HCT116 (cell line): Measurements from ENCODE around the gene CNPY1. TPM values are rescaled to one million over a fixed set of nuclear protein-coding genes. Genes with fewer than 3 reads are reported as not detected.

Experiments
- ATAC-seq: fragments of 200-7000 bp; cut with Tn5 transposase; 2 replicates; pipeline ENCODE4 v1.9.1; 2020; ENCODE audit warnings: mild to moderate bottlenecking, moderate library complexity
- BruUV-seq: library from RNA; stranded (reverse); fragments of 400-500 nt; replicated peaks from 2 replicates; lab custom pipeline; 2021; lab: Mats Ljungman, UMichigan
- CTCF ChIA-PET: fragments of 300-600 bp; sonication (Branson Sonifier 250); formaldehyde crosslinking; loops from one replicate; lab custom pipeline; 2021; ENCODE audit warnings: antibody characterized with exemption; lab: Charles Lee
- POLR2A ChIA-PET: fragments of 300-600, 350-600 bp; sonication (Branson Sonifier 250); formaldehyde crosslinking; loops from one replicate; lab custom pipeline; 2021; ENCODE audit warnings: antibody characterized with exemption; lab: Charles Lee
- RAD21 ChIA-PET, 2 experiments: fragments of 300-600 bp; sonication (Branson Sonifier 250); formaldehyde crosslinking; loops; one replicate each; lab custom pipeline; 2023; ENCODE audit warnings: low total read pairs in 2 of 2; ENCODE audit not compliant: uncharacterized antibody in 2 of 2, unreplicated experiment in 2 of 2, low non-redundant PET in 1 of 2; lab: Charles Lee
- DNase-seq: peaks from one replicate; pipeline ENCODE4 v3.0.0-alpha.2; 2010; ENCODE audit warnings: low read depth, low spot score
- H2AFZ ChIP-seq: fragments of 200-600 bp; shearing (Covaris generic), sonication (generic); 2 replicates; pipeline ENCODE4 v1.6.1; 2017; ENCODE audit warnings: low read depth, mixed run types, mixed read lengths, antibody characterized with exemption, low read length; ENCODE audit not compliant: poor library complexity, severe bottlenecking
- H3K27ac ChIP-seq: 2 replicates; pipeline ENCODE4 v1.5.1; 2012; ENCODE audit warnings: low read depth, low read length
- H3K27me3 ChIP-seq: fragments of 200-600 bp; sonication (generic); 2 replicates; pipeline ENCODE4 v1.6.1; 2016; ENCODE audit warnings: mixed run types, low read length, mixed read lengths; ENCODE audit not compliant: insufficient read depth
- H3K36me3 ChIP-seq, 2 experiments: fragments of 200-500 bp in 1 of 2; fragments of 200-600 bp in 1 of 2; sonication (Bioruptor generic) in 1 of 2; sonication (generic) in 1 of 2; 2 replicates each; pipeline versions ENCODE4 v1.5.1 to v1.6.1; 2014 to 2016; ENCODE audit warnings: low read length in 2 of 2, inconsistent platforms in 1 of 2, mixed read lengths in 1 of 2, mixed run types in 1 of 2; ENCODE audit not compliant: insufficient read depth in 2 of 2, control insufficient read depth in 1 of 2
- H3K4me1 ChIP-seq, 2 experiments: fragments of 200-600 bp in 1 of 2; sonication (generic) in 1 of 2; 2 replicates each; pipeline versions ENCODE4 v1.5.1 to v1.6.1; 2012 to 2017; ENCODE audit warnings: low read length in 2 of 2, inconsistent platforms in 1 of 2, mild to moderate bottlenecking in 1 of 2, mixed read lengths in 1 of 2, mixed run types in 1 of 2, moderate library complexity in 1 of 2; ENCODE audit not compliant: insufficient read depth in 2 of 2, control insufficient read depth in 1 of 2
- H3K4me2 ChIP-seq: fragments of 200-600 bp; sonication (generic); 2 replicates; pipeline ENCODE4 v1.6.1; 2017; ENCODE audit warnings: mixed run types, low read length, mixed read lengths
- H3K4me3 ChIP-seq, 2 experiments: fragments of 200-600 bp in 1 of 2; sonication (generic) in 1 of 2; replicated peaks in 1 of 2; 2 replicates each; pipeline ENCODE4 v1.5.1; 2011 to 2016; ENCODE audit warnings: low read length in 2 of 2, control low read depth in 1 of 2, low read depth in 1 of 2, mild to moderate bottlenecking in 1 of 2, mixed read lengths in 1 of 2, mixed run types in 1 of 2
- H3K79me2 ChIP-seq: fragments of 200-600 bp; sonication (generic); 2 replicates; pipeline ENCODE4 v1.6.1; 2017; ENCODE audit warnings: mild to moderate bottlenecking, mixed run types, low read length, moderate library complexity, mixed read lengths; ENCODE audit not compliant: insufficient read depth
- H3K9ac ChIP-seq: fragments of 200-600 bp; sonication (generic); 2 replicates; pipeline ENCODE4 v1.6.1; 2016; ENCODE audit warnings: low read length, mixed read lengths
- H3K9me2 ChIP-seq: fragments of 200-600 bp; sonication (generic), shearing (Covaris generic); 2 replicates; pipeline ENCODE4 v1.6.1; 2017; ENCODE audit warnings: mixed run types, mild to moderate bottlenecking, moderate library complexity; ENCODE audit not compliant: insufficient read depth
- H3K9me3 ChIP-seq, 2 experiments: fragments of 200-500 bp in 1 of 2; fragments of 200-600 bp in 1 of 2; sonication (Bioruptor generic) in 1 of 2; sonication (generic) in 1 of 2; 2 replicates each; pipeline ENCODE4 v1.6.1; 2014 to 2017; ENCODE audit warnings: low read length in 2 of 2, mixed read lengths in 2 of 2, inconsistent platforms in 1 of 2, low read depth in 1 of 2, mild to moderate bottlenecking in 1 of 2, mixed run types in 1 of 2, moderate library complexity in 1 of 2; ENCODE audit not compliant: control insufficient read depth in 1 of 2, insufficient read depth in 1 of 2
- H4K20me1 ChIP-seq: fragments of 200-600 bp; sonication (generic), shearing (Covaris generic); 2 replicates; pipeline ENCODE4 v1.6.1; 2017; ENCODE audit warnings: mixed run types, mild to moderate bottlenecking, moderate library complexity; ENCODE audit not compliant: insufficient read depth
- ELF1 ChIP-seq: IDR thresholded peaks from 2 replicates; pipeline ENCODE4 v1.6.1; 2012; ENCODE audit warnings: low read depth, borderline replicate concordance
- EZH2 ChIP-seq: fragments of 200-600 bp; sonication (generic); IDR thresholded peaks from 2 replicates; pipeline ENCODE4 v1.6.1; 2017; ENCODE audit warnings: antibody characterized with exemption, mixed run types
- FOSL1 ChIP-seq: IDR thresholded peaks from 2 replicates; pipeline ENCODE4 v1.6.1; 2012; ENCODE audit warnings: low read depth
- POLR2AphosphoS5 ChIP-seq: IDR thresholded peaks from 2 replicates; pipeline ENCODE4 v1.6.1; 2011; ENCODE audit warnings: mild to moderate bottlenecking, low read depth, low read length, moderate library complexity
- TCF7L2 ChIP-seq: IDR thresholded peaks from 2 replicates; pipeline ENCODE4 v1.7.0; 2011; ENCODE audit warnings: borderline replicate concordance, inconsistent platforms; ENCODE audit not compliant: insufficient read depth, insufficient read length; ENCODE audit errors: extremely low read depth
- intact Hi-C: fragments of 100-400 bp; cut with micrococcal nuclease; formaldehyde crosslinking; loops from 2 replicates; pipeline ENCODE4 v1.10.0; 2022
- total RNA-seq: library from RNA; stranded (reverse); gene quantifications from one replicate; pipeline ENCODE4 v1.2.1, GENCODE V29; 2021; ENCODE audit not compliant: unreplicated experiment
- TF ChIP-seq, protein P1 (sequence below): IDR thresholded peaks from 2 replicates; pipeline ENCODE4 v1.6.1; 2012; ENCODE audit warnings: low read depth
- TF ChIP-seq, protein P2 (sequence below): IDR thresholded peaks from 2 replicates; pipeline ENCODE4 v1.6.1; 2011; ENCODE audit warnings: mild to moderate bottlenecking, low read length, moderate library complexity; ENCODE audit not compliant: insufficient replicate concordance; ENCODE audit errors: extremely low read depth

Gene CNPY1
- total RNA-seq, 1 experiment from 2014 or later: not detected

DNA sequence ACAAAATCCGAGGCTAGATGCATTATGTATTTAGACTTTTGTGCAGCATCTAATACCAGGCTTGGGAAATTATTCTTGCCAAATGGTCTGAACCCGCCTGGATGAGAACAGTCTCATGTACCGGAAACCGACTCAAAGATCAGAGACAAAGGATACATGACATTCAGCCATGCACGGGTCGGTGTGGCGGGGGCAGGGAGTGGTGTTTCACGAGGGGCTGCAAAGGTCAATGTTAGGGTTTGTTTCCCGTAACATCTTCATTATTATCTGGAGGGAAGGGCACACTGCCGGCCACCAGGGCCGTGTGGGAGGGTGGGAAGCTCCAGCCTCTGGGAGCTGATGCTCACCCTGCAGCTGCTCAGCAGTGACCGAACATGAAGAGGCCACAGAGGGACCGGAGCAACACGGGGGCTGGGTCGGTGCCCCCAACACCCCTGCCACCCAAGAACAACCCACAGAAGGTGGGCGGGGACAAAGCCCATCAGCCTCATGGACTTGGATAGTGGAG lies 23.1 kb downstream of the CNPY1 start:
- Histone ChIP-seq H3K4me3 (no peak overlapping the region), H3K27ac (no peak overlapping the region), H3K27me3 (peaks cover 23% of the 10 kb centered on the region), H3K9ac (no peak overlapping the region), H3K9me3 (no peaks in the 10 kb centered on the region), H3K9me2 (no peaks in the 10 kb centered on the region), H3K79me2 (no peaks in the 10 kb centered on the region), H3K36me3 (no peaks in the 10 kb centered on the region), H4K20me1 (no peaks in the 10 kb centered on the region), H3K4me2 (no peak overlapping the region), H2AFZ (no peak overlapping the region), H3K4me1 (no peaks in the 10 kb centered on the region)
- BruUV-seq: no TSS peak
- CTCF ChIA-PET: no interaction called here
- DNase-seq (no peak), ATAC-seq (no peak)
- POLR2A ChIA-PET: no interaction called here
- intact Hi-C loops: no loop called here
- TF ChIP-seq EZH2: no peak
- no peak for TF ChIP-seq TCF7L2
- TF ChIP-seq, protein P1, sequence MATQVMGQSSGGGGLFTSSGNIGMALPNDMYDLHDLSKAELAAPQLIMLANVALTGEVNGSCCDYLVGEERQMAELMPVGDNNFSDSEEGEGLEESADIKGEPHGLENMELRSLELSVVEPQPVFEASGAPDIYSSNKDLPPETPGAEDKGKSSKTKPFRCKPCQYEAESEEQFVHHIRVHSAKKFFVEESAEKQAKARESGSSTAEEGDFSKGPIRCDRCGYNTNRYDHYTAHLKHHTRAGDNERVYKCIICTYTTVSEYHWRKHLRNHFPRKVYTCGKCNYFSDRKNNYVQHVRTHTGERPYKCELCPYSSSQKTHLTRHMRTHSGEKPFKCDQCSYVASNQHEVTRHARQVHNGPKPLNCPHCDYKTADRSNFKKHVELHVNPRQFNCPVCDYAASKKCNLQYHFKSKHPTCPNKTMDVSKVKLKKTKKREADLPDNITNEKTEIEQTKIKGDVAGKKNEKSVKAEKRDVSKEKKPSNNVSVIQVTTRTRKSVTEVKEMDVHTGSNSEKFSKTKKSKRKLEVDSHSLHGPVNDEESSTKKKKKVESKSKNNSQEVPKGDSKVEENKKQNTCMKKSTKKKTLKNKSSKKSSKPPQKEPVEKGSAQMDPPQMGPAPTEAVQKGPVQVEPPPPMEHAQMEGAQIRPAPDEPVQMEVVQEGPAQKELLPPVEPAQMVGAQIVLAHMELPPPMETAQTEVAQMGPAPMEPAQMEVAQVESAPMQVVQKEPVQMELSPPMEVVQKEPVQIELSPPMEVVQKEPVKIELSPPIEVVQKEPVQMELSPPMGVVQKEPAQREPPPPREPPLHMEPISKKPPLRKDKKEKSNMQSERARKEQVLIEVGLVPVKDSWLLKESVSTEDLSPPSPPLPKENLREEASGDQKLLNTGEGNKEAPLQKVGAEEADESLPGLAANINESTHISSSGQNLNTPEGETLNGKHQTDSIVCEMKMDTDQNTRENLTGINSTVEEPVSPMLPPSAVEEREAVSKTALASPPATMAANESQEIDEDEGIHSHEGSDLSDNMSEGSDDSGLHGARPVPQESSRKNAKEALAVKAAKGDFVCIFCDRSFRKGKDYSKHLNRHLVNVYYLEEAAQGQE: no peak
- RAD21 ChIA-PET: no interaction called here

DNA sequence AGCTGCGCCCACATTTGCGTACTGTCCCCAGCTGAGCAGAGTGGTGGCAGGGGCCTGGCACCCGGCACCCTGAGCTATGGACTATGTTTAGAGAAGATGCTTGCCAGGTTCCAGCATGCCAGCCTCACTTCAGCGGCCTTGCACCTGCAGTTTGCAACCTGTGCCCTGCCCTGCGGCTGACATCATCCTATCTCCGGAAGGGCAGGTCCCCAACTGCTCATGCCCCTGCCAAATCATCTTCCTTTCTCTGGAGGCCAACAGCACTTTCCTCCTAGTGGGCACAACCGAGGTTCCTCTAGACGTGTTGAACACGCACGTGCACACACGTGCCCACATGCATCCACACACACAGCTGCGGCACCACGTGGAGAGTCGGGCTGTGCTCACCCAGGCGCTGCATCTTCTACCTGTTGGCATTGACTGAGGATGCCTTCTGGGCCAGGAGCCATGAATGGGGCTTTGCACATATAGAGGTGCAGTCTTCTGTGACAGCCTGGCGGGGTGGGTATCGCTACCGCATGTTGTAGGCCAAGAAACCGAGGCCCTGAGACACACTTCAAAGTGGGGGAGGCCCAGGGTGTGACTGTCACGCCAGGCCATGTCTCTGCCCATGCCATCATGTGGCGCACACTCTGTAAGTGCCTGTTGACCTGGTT lies 24.5 kb downstream of the CNPY1 start:
- Histone ChIP-seq H3K9me3 (no peaks in the 10 kb centered on the region), H3K9me2 (no peaks in the 10 kb centered on the region), H3K36me3 (no peaks in the 10 kb centered on the region), H3K4me2 (no peak overlapping the region), H2AFZ (no peak overlapping the region), H3K27ac (no peak overlapping the region), H3K79me2 (no peaks in the 10 kb centered on the region), H3K9ac (no peak overlapping the region), H4K20me1 (no peaks in the 10 kb centered on the region), H3K27me3 (peaks cover 33% of the 10 kb centered on the region), H3K4me3 (no peak overlapping the region), H3K4me1 (no peaks in the 10 kb centered on the region)
- intact Hi-C loops: no loop called here
- ChIA-PET POLR2A (no interaction called here), RAD21 (no interaction called here), CTCF (no interaction called here)
- DNase-seq: no peak
- ATAC-seq: no peak
- no TSS peak for BruUV-seq
- TF ChIP-seq, protein P1: no peak
- TF ChIP-seq ELF1 (no peak), FOSL1 (no peak), POLR2AphosphoS5 (no peak)
- TF ChIP-seq, protein P2, sequence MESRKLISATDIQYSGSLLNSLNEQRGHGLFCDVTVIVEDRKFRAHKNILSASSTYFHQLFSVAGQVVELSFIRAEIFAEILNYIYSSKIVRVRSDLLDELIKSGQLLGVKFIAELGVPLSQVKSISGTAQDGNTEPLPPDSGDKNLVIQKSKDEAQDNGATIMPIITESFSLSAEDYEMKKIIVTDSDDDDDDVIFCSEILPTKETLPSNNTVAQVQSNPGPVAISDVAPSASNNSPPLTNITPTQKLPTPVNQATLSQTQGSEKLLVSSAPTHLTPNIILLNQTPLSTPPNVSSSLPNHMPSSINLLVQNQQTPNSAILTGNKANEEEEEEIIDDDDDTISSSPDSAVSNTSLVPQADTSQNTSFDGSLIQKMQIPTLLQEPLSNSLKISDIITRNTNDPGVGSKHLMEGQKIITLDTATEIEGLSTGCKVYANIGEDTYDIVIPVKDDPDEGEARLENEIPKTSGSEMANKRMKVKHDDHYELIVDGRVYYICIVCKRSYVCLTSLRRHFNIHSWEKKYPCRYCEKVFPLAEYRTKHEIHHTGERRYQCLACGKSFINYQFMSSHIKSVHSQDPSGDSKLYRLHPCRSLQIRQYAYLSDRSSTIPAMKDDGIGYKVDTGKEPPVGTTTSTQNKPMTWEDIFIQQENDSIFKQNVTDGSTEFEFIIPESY: no peak
